Measurements from ENCODE around the gene EP400. TPM values are rescaled to one million over a fixed set of nuclear protein-coding genes. Genes with fewer than 3 reads are reported as not detected.
"Not testable (repeated sequence)": the region's sequence is repeated elsewhere in the genome, so short reads cannot be mapped to it uniquely, and the experiment has no call there.

EP400 gene
- total and polyA plus RNA-seq, 12 donors: 6.6 to 20.5 (median 18.9) TPM

- Histone ChIP-seq H3K27me3 (no peaks in the 10 kb centered on the region), H3K27ac (no peak overlapping the region), H3K9me3 (no peaks in the 10 kb centered on the region), H3K4me1 (peaks cover 12 to 49% (median 32%) of the 10 kb centered on the region in 9 donors), H3K36me3 (peaks cover 0 to 36% (median 8%) of the 10 kb centered on the region in 9 donors), H3K4me3 (no peak overlapping the region)
- no peak for TF ChIP-seq CTCF (IDR thresholded peaks at IDR 0.05)
- ATAC-seq: peak in 1 of 8 donors; percentile 18
- intact Hi-C loops (cut with DNase I): no loop called here
- 51 to 64% methylated on average over 4 of the region's 4 CpGs for WGBS, 2 donors
- no peak for DNase-seq
Observed at GRCh38 chr12:131959116-131959515, 9.4 kb downstream of the EP400 start.

GRCh38 chr12:131959641-131960589 is 10.2 kb downstream of the EP400 start:
- Histone ChIP-seq H3K4me1 (peaks cover 12 to 56% (median 37%) of the 10 kb centered on the region in 9 donors), H3K27ac (peak overlapping the region in 1 of 10 donors; percentile 11), H3K4me3 (no peak overlapping the region), H3K36me3 (peaks cover 0 to 36% (median 8%) of the 10 kb centered on the region in 9 donors), H3K9me3 (no peaks in the 10 kb centered on the region), H3K27me3 (no peaks in the 10 kb centered on the region)
- 61 to 70% methylated on average over 16 of the region's 16 CpGs for WGBS, 2 donors
- no peak for DNase-seq
- ATAC-seq: peak in 6 of 8 donors; percentile 19 to 47 (median 38)
- intact Hi-C loops (cut with DNase I): no loop called here
- no peak for TF ChIP-seq CTCF (IDR thresholded peaks at IDR 0.05)

GRCh38 chr12:131960590-131961325 is 11.0 kb downstream of the EP400 start:
- Histone ChIP-seq H3K4me1 (peaks cover 12 to 55% (median 36%) of the 10 kb centered on the region in 9 donors), H3K36me3 (peaks cover 0 to 36% (median 8%) of the 10 kb centered on the region in 9 donors)
- 89 to 91% methylated on average over 18 to 22 of the region's 30 CpGs for WGBS, 2 donors
- ATAC-seq: peak in 1 of 8 donors; percentile 35
- DNase-seq; H3K9me3 ChIP-seq; H3K4me3 ChIP-seq; intact Hi-C loops (cut with DNase I); H3K27me3 ChIP-seq; H3K27ac ChIP-seq: not testable (repeated sequence)

- intact Hi-C loops (cut with DNase I); DNase-seq; H3K9me3 ChIP-seq; H3K27me3 ChIP-seq; H3K4me3 ChIP-seq; H3K27ac ChIP-seq: not testable (repeated sequence)
- Histone ChIP-seq H3K36me3 (peaks cover 0 to 36% (median 8%) of the 10 kb centered on the region in 9 donors), H3K4me1 (peaks cover 12 to 49% (median 30%) of the 10 kb centered on the region in 9 donors)
- WGBS, 2 donors: 93 to 95% methylated on average over 8 to 10 of the region's 20 CpGs
- ATAC-seq: peak in 1 of 8 donors; percentile 54
Observed at GRCh38 chr12:131961328-131961727, 11.6 kb downstream of the EP400 start.

GRCh38 chr12:131962069-131962468 is 12.3 kb downstream of the EP400 start:
- H3K4me1 ChIP-seq: peaks cover 12 to 45% (median 30%) of the 10 kb centered on the region in 9 donors
- ATAC-seq: peak in 6 of 8 donors; percentile 26 to 82 (median 77)
- WGBS, 2 donors: 56 to 59% methylated on average over 8 of the region's 8 CpGs

More at GRCh38 chr12:131962069-131962468, 12.3 kb downstream of the EP400 start:
- intact Hi-C loops (cut with DNase I): no loop called here
- no peak for DNase-seq
- Histone ChIP-seq H3K36me3 (peaks cover 0 to 36% (median 8%) of the 10 kb centered on the region in 9 donors), H3K9me3 (no peaks in the 10 kb centered on the region), H3K27me3 (no peaks in the 10 kb centered on the region), H3K27ac (no peak overlapping the region), H3K4me3 (no peak overlapping the region)
- TF ChIP-seq CTCF (IDR thresholded peaks at IDR 0.05): no peak

Data from heart right ventricle (tissue), 16 donors.